PC-9 (cell line): ENCODE results near the gene ZNF674. TPM values are rescaled to one million over a fixed set of nuclear protein-coding genes. Genes with fewer than 3 reads are reported as not detected.

Experiments used
- BruUV-seq: library from RNA; stranded (reverse); fragments of 400-500 nt; replicated peaks from 2 replicates; lab custom pipeline; 2021; lab: Mats Ljungman, UMichigan
- CTCF ChIA-PET: fragments of 300-600 bp; sonication (Branson Sonifier 250); formaldehyde crosslinking; loops from one replicate; lab custom pipeline; 2022; ENCODE audit warnings: antibody characterized with exemption; lab: Charles Lee
- POLR2A ChIA-PET: fragments of 300-600 bp; sonication (Branson Sonifier 250); formaldehyde crosslinking; loops from one replicate; lab custom pipeline; 2022; ENCODE audit warnings: antibody characterized with exemption; ENCODE audit not compliant: unreplicated experiment; lab: Charles Lee
- DNase-seq, 2 experiments: peaks; one replicate each; pipeline versions ENCODE4 v3.0.0 to v3.0.0-alpha.2; 2015 to 2022; ENCODE audit warnings: mixed read lengths in 1 of 2
- H2AFZ ChIP-seq: fragments of 200-600 bp; sonication (generic); 2 replicates; pipeline ENCODE4 v1.8.1; 2017; ENCODE audit warnings: antibody characterized with exemption
- H3F3A ChIP-seq: fragments of 200-600 bp; sonication (generic); 2 replicates; pipeline ENCODE4 v1.8.1; 2017; ENCODE audit warnings: antibody characterized with exemption, mild to moderate bottlenecking, low read depth; ENCODE audit not compliant: insufficient read depth
- H3K27ac ChIP-seq: fragments of 200-600 bp; sonication (generic); 2 replicates; pipeline ENCODE4 v1.6.1; 2016; ENCODE audit warnings: mixed run types
- H3K27me3 ChIP-seq: fragments of 200-600 bp; sonication (generic); 2 replicates; pipeline ENCODE4 v1.6.1; 2016; ENCODE audit warnings: low read depth, mixed run types; ENCODE audit not compliant: insufficient read depth
- H3K36me3 ChIP-seq: fragments of 200-600 bp; sonication (generic); 2 replicates; pipeline ENCODE4 v1.6.1; 2016; ENCODE audit warnings: low read depth, mixed run types
- H3K4me1 ChIP-seq: fragments of 200-600 bp; sonication (generic); replicated peaks from 2 replicates; pipeline ENCODE4 v1.6.1; 2016; ENCODE audit warnings: mixed run types; ENCODE audit not compliant: insufficient read depth
- H3K4me2 ChIP-seq: fragments of 200-600 bp; sonication (generic); 2 replicates; pipeline ENCODE4 v1.6.1; 2017; ENCODE audit warnings: mixed run types
- H3K4me3 ChIP-seq: fragments of 200-600 bp; sonication (generic); 2 replicates; pipeline ENCODE4 v1.6.1; 2016; ENCODE audit warnings: mixed run types
- H3K79me2 ChIP-seq: fragments of 200-600 bp; sonication (generic); 2 replicates; pipeline ENCODE4 v1.6.1; 2017; ENCODE audit warnings: low read depth, mixed run types
- H3K9me2 ChIP-seq: fragments of 200-600 bp; sonication (generic); 2 replicates; pipeline ENCODE4 v1.8.1; 2017; ENCODE audit warnings: mild to moderate bottlenecking; ENCODE audit not compliant: insufficient read depth
- H3K9me3 ChIP-seq: fragments of 200-600 bp; sonication (generic); 2 replicates; pipeline ENCODE4 v1.8.1; 2016; ENCODE audit warnings: low read depth; ENCODE audit not compliant: insufficient read depth
- H4K20me1 ChIP-seq: fragments of 200-600 bp; sonication (generic); 2 replicates; pipeline ENCODE4 v1.8.1; 2017; ENCODE audit not compliant: insufficient read depth
- CTCF ChIP-seq: fragments of 200-600 bp; sonication (generic); conservative IDR thresholded peaks from 2 replicates; pipeline ENCODE4 v1.6.1; 2017; ENCODE audit warnings: mixed run types, antibody characterized with exemption, mild to moderate bottlenecking, moderate library complexity
- EZH2 ChIP-seq: fragments of 200-600 bp; sonication (generic); IDR thresholded peaks from 2 replicates; pipeline ENCODE4 v1.8.0; 2017; ENCODE audit warnings: antibody characterized with exemption, low read depth
- intact Hi-C: fragments of 100-400 bp; cut with micrococcal nuclease; formaldehyde crosslinking; loops from one replicate; pipeline ENCODE4 v1.10.0; 2022; ENCODE audit not compliant: unreplicated experiment
- total RNA-seq: library from RNA; stranded (reverse); gene quantifications from 2 replicates; pipeline ENCODE4 v1.2.3, GENCODE V29; 2021

ZNF674 gene
- total RNA-seq, 1 experiment from 2014 or later: 3.9 TPM

- Histone ChIP-seq H3F3A (no peaks in the 10 kb centered on the region), H3K9me3 (no peaks in the 10 kb centered on the region), H3K79me2 (no peaks in the 10 kb centered on the region), H3K36me3 (no peaks in the 10 kb centered on the region), H4K20me1 (no peaks in the 10 kb centered on the region), H3K27me3 (no peaks in the 10 kb centered on the region), H3K9me2 (no peaks in the 10 kb centered on the region), H3K4me3 (no peak overlapping the region), H2AFZ (no peak overlapping the region), H3K27ac (no peak overlapping the region), H3K4me1 (no peaks in the 10 kb centered on the region), H3K4me2 (no peak overlapping the region)
- TF ChIP-seq EZH2 (no peak), CTCF (no peak)
- POLR2A ChIA-PET: no interaction called here
- BruUV-seq: no TSS peak
- intact Hi-C loops: no loop called here
- no peak for DNase-seq
- CTCF ChIA-PET: no interaction called here
Observed at GRCh38 chrX:46588263-46588662, 43.0 kb upstream of the ZNF674 start.

GRCh38 chrX:46587753-46588171 lies 42.5 kb upstream of the ZNF674 start:
- H3K9me3 ChIP-seq: no peaks in the 10 kb centered on the region
- no peak for DNase-seq
- intact Hi-C loops: no loop called here
- H3K27me3 ChIP-seq: no peaks in the 10 kb centered on the region
- H3K4me3 ChIP-seq: no peak overlapping the region
- CTCF ChIA-PET: no interaction called here
- H3K9me2 ChIP-seq: no peaks in the 10 kb centered on the region
- no peak overlapping the region for H3K4me2 ChIP-seq
- no peaks in the 10 kb centered on the region for H3K79me2 ChIP-seq
- no peaks in the 10 kb centered on the region for H3F3A ChIP-seq
- no TSS peak for BruUV-seq
- H3K4me1 ChIP-seq: no peaks in the 10 kb centered on the region
- H2AFZ ChIP-seq: no peak overlapping the region
- H3K36me3 ChIP-seq: no peaks in the 10 kb centered on the region
- no peaks in the 10 kb centered on the region for H4K20me1 ChIP-seq
- no peak overlapping the region for H3K27ac ChIP-seq
- POLR2A ChIA-PET: no interaction called here
- TF ChIP-seq EZH2: no peak
- TF ChIP-seq CTCF: no peak

- Histone ChIP-seq H3K36me3 (no peaks in the 10 kb centered on the region), H3K79me2 (no peaks in the 10 kb centered on the region), H3F3A (no peaks in the 10 kb centered on the region), H3K27ac (no peak overlapping the region), H3K4me3 (no peak overlapping the region), H3K9me3 (no peaks in the 10 kb centered on the region), H3K27me3 (no peaks in the 10 kb centered on the region), H4K20me1 (no peaks in the 10 kb centered on the region), H3K4me2 (no peak overlapping the region), H3K4me1 (no peaks in the 10 kb centered on the region), H3K9me2 (no peaks in the 10 kb centered on the region), H2AFZ (no peak overlapping the region)
- CTCF ChIA-PET: no interaction called here
- BruUV-seq: no TSS peak
- DNase-seq: no peak
- TF ChIP-seq CTCF: no peak
- TF ChIP-seq EZH2: no peak
- POLR2A ChIA-PET: no interaction called here
- intact Hi-C loops: no loop called here
Observed at GRCh38 chrX:46587158-46587557, 41.9 kb upstream of the ZNF674 start.
